MG63 (cell line): ENCODE results near the gene GAGE12E. TPM values are rescaled to one million over a fixed set of nuclear protein-coding genes. Genes with fewer than 3 reads are reported as not detected.
"Not testable (repeated sequence)": the region's sequence is repeated elsewhere in the genome, so short reads cannot be mapped to it uniquely, and the experiment has no call there.

Source experiments
- DNase-seq: peaks from one replicate; pipeline ENCODE4 v3.0.0-alpha.2; 2020
- H3K27me3 ChIP-seq: fragments of 250-450 bp; sonication (Bioruptor Pico); 2 replicates; pipeline ENCODE4 v1.5.1; 2020; ENCODE audit warnings: mild to moderate bottlenecking, moderate library complexity
- H3K36me3 ChIP-seq: fragments of 250-450 bp; sonication (Bioruptor Pico); 2 replicates; pipeline ENCODE4 v1.5.1; 2020; ENCODE audit warnings: mild to moderate bottlenecking, moderate library complexity
- H3K4me3 ChIP-seq: fragments of 250-450 bp; sonication (Bioruptor Pico); 2 replicates; pipeline ENCODE4 v1.5.1; 2020; ENCODE audit warnings: mild to moderate bottlenecking, moderate library complexity
- H3K9me3 ChIP-seq: fragments of 250-450 bp; sonication (Bioruptor Pico); 2 replicates; pipeline ENCODE4 v1.5.1; 2020; ENCODE audit warnings: mild to moderate bottlenecking, moderate library complexity
- total RNA-seq: library from RNA; depleted of rRNA; stranded (reverse); fragments of >200 nt; shearing (Covaris generic); gene quantifications from 2 replicates; pipeline ENCODE4 v1.2.3, GENCODE V29; 2014; ENCODE audit warnings: low replicate concordance; rRNA removed

The GAGE12E gene
- total RNA-seq, result not detected in 2 replicates

GRCh38 chrX:49550989-49551388, at the start of gene GAGE12E:
GAGE12E (plus strand) TSS chrX:49551289; CDS start chrX:49552444, 1,155 bp downstream.
- DNase-seq, H3K9me3 ChIP-seq, H3K4me3 ChIP-seq, H3K36me3 ChIP-seq, H3K27me3 ChIP-seq: not testable (repeated sequence)

GRCh38 chrX:49531877-49532276, 19.2 kb upstream of the GAGE12E start, which contains the start of gene GAGE12C:
GAGE12C (plus strand) TSS chrX:49532177; CDS start chrX:49533332, 1,155 bp downstream.
- DNase-seq, H3K9me3 ChIP-seq, H3K27me3 ChIP-seq, H3K4me3 ChIP-seq, H3K36me3 ChIP-seq: not testable (repeated sequence)

- not testable (repeated sequence) for H3K4me3 ChIP-seq, DNase-seq, H3K9me3 ChIP-seq, H3K36me3 ChIP-seq, H3K27me3 ChIP-seq
Measured at GRCh38 chrX:49541433-49541832, 9.7 kb upstream of the GAGE12E start, which contains the start of gene GAGE12D. GAGE12D (plus strand) TSS chrX:49541733; CDS start chrX:49542888, 1,155 bp downstream.

GRCh38 chrX:49560542-49560941, 9.5 kb downstream of the GAGE12E start, which contains the start of gene GAGE12F:
GAGE12F (plus strand) TSS chrX:49560842; CDS start chrX:49561997, 1,155 bp downstream.
- H3K27me3 ChIP-seq, H3K4me3 ChIP-seq, H3K9me3 ChIP-seq, DNase-seq, H3K36me3 ChIP-seq: not testable (repeated sequence)

- not testable (repeated sequence) for H3K4me3 ChIP-seq, DNase-seq, H3K27me3 ChIP-seq, H3K36me3 ChIP-seq, H3K9me3 ChIP-seq
Measured at GRCh38 chrX:49568728-49569127, 17.6 kb downstream of the GAGE12E start.

- DNase-seq, H3K9me3 ChIP-seq, H3K36me3 ChIP-seq, H3K4me3 ChIP-seq, H3K27me3 ChIP-seq: not testable (repeated sequence)
Measured at GRCh38 chrX:49569152-49569551, 18.1 kb downstream of the GAGE12E start.

GRCh38 chrX:49570100-49570499, 19.0 kb downstream of the GAGE12E start, which contains the start of gene GAGE12G:
GAGE12G (plus strand) TSS chrX:49570400; CDS start chrX:49571555, 1,155 bp downstream.
- not testable (repeated sequence) for H3K4me3 ChIP-seq, H3K9me3 ChIP-seq, H3K36me3 ChIP-seq, DNase-seq, H3K27me3 ChIP-seq

GRCh38 chrX:49579649-49580048, 28.6 kb downstream of the GAGE12E start, which contains the start of gene GAGE12H:
GAGE12H (plus strand) TSS chrX:49579949; CDS start chrX:49581104, 1,155 bp downstream.
- H3K9me3 ChIP-seq, H3K4me3 ChIP-seq, H3K27me3 ChIP-seq, DNase-seq, H3K36me3 ChIP-seq: not testable (repeated sequence)

GRCh38 chrX:49589196-49589595, 38.1 kb downstream of the GAGE12E start, which contains the start of gene GAGE2A:
GAGE2A (plus strand) TSS chrX:49589496; CDS start chrX:49590651, 1,155 bp downstream.
- H3K9me3 ChIP-seq, DNase-seq, H3K4me3 ChIP-seq, H3K27me3 ChIP-seq, H3K36me3 ChIP-seq: not testable (repeated sequence)

GRCh38 chrX:49589769-49590478, 38.8 kb downstream of the GAGE12E start:
- H3K9me3 ChIP-seq, H3K27me3 ChIP-seq, H3K4me3 ChIP-seq, DNase-seq, H3K36me3 ChIP-seq: not testable (repeated sequence)

GRCh38 chrX:49590488-49590887, 39.4 kb downstream of the GAGE12E start:
- H3K4me3 ChIP-seq, result not testable (repeated sequence)

GRCh38 chrX:49598720-49599119, 47.6 kb downstream of the GAGE12E start, which contains the start of gene GAGE1:
GAGE1 (plus strand) TSS chrX:49599020; CDS start chrX:49600175, 1,155 bp downstream.
- H3K27me3 ChIP-seq, H3K36me3 ChIP-seq, DNase-seq, H3K9me3 ChIP-seq, H3K4me3 ChIP-seq: not testable (repeated sequence)

More at GRCh38 chrX:49590488-49590887, 39.4 kb downstream of the GAGE12E start:
- not testable (repeated sequence) for H3K9me3 ChIP-seq, H3K36me3 ChIP-seq, H3K27me3 ChIP-seq, DNase-seq

Other genes starting within 250 kb of the GAGE12E start
- gene GAGE10, start 247.6 kb upstream of the GAGE12E start, total RNA-seq, result not detected in 2 replicates
- not detected in 2 replicates for gene GAGE12J, start 229.3 kb upstream of the GAGE12E start, total RNA-seq
- not detected in 2 replicates for gene GAGE13, start 219.7 kb upstream of the GAGE12E start, total RNA-seq
- gene GAGE12C, start 19.1 kb upstream of the GAGE12E start, total RNA-seq, result not detected in 2 replicates
- gene GAGE12D, start 9.6 kb upstream of the GAGE12E start, total RNA-seq, result not detected in 2 replicates
- gene GAGE12F, start 9.6 kb downstream of the GAGE12E start, total RNA-seq, result not detected in 2 replicates
- gene GAGE12G, start 19.1 kb downstream of the GAGE12E start, total RNA-seq, result not detected in 2 replicates
- not detected in 2 replicates for gene GAGE12H, start 28.7 kb downstream of the GAGE12E start, total RNA-seq
- gene GAGE2A, start 38.2 kb downstream of the GAGE12E start, total RNA-seq, result not detected in 2 replicates
- gene GAGE1, start 47.7 kb downstream of the GAGE12E start, total RNA-seq, result not detected in 2 replicates
- gene PAGE1, start 144.7 kb downstream of the GAGE12E start, total RNA-seq, result not detected in 2 replicates